ENCODE results near the gene STAB1. TPM values are rescaled to one million over a fixed set of nuclear protein-coding genes. Genes with fewer than 3 reads are reported as not detected.

STAB1 gene
- total and polyA plus RNA-seq, 7 experiments from 2014 or later: 0.27 to 122 (median 26.1) TPM; not detected in 2

GRCh38 chr3:52514576-52514975, 19.4 kb downstream of the STAB1 start:
- Histone ChIP-seq H3K4me3 (ENCODE audit: low read length) (no peak overlapping the region), H3K36me3 (ENCODE audit: control insufficient read depth in 2 of 3, insufficient read depth in 3 of 3, low read length in 3 of 3) (no peaks in the 10 kb centered on the region), H3K27me3 (ENCODE audit: control insufficient read depth in 2 of 2, insufficient read depth in 2 of 2, low read length in 2 of 2) (no peaks in the 10 kb centered on the region), H3K27ac (ENCODE audit: low read depth, low read length) (no peak overlapping the region), H3K9me3 (ENCODE audit: control insufficient read depth in 2 of 3, low read length in 3 of 3) (no peaks in the 10 kb centered on the region), H3K4me1 (ENCODE audit: control insufficient read depth in 2 of 2, insufficient read depth in 2 of 2, low read length in 2 of 2) (no peaks in the 10 kb centered on the region)
- H3K4me1 Mint-ChIP-seq: peaks cover 0 to 2% (median 0%) of the 10 kb centered on the region in 7 donors
- H3K4me3 Mint-ChIP-seq: no peak overlapping the region
- H3K9me3 Mint-ChIP-seq: peaks cover 0 to 1% (median 0%) of the 10 kb centered on the region in 11 donors
- no peak overlapping the region for H3K27ac Mint-ChIP-seq
- H3K36me3 Mint-ChIP-seq: no peaks in the 10 kb centered on the region
- intact Hi-C loops (cut with micrococcal nuclease): no loop called here
- CTCF ChIA-PET: no interaction called here
- POLR2A ChIA-PET: no interaction called here
- no peaks in the 10 kb centered on the region for H3K27me3 Mint-ChIP-seq
- ATAC-seq (no peak), DNase-seq (no peak)

GRCh38 chr3:52515192-52515591, 20.1 kb downstream of the STAB1 start:
- no peaks in the 10 kb centered on the region for H3K36me3 ChIP-seq (ENCODE audit: control insufficient read depth in 2 of 3, insufficient read depth in 3 of 3, low read length in 3 of 3)
- peaks cover 0 to 2% (median 0%) of the 10 kb centered on the region in 7 donors for H3K4me1 Mint-ChIP-seq
- no peak overlapping the region for H3K27ac ChIP-seq (ENCODE audit: low read depth, low read length)
- no peaks in the 10 kb centered on the region for H3K4me1 ChIP-seq (ENCODE audit: control insufficient read depth in 2 of 2, insufficient read depth in 2 of 2, low read length in 2 of 2)
- H3K27ac Mint-ChIP-seq: no peak overlapping the region
- H3K4me3 ChIP-seq (ENCODE audit: low read length): no peak overlapping the region
- no peaks in the 10 kb centered on the region for H3K36me3 Mint-ChIP-seq
- H3K27me3 Mint-ChIP-seq: no peaks in the 10 kb centered on the region
- H3K9me3 ChIP-seq (ENCODE audit: control insufficient read depth in 2 of 3, low read length in 3 of 3): no peaks in the 10 kb centered on the region
- ChIA-PET CTCF (no interaction called here), POLR2A (no interaction called here)
- H3K27me3 ChIP-seq (ENCODE audit: control insufficient read depth in 2 of 2, insufficient read depth in 2 of 2, low read length in 2 of 2): no peaks in the 10 kb centered on the region
- ATAC-seq: no peak
- DNase-seq: no peak
- intact Hi-C loops (cut with micrococcal nuclease): no loop called here
- no peak overlapping the region for H3K4me3 Mint-ChIP-seq
- peaks cover 0 to 1% (median 0%) of the 10 kb centered on the region in 11 donors for H3K9me3 Mint-ChIP-seq

GRCh38 chr3:52516509-52517195, 21.5 kb downstream of the STAB1 start:
- ChIA-PET POLR2A (no interaction called here), CTCF (no interaction called here)
- no peak overlapping the region for H3K27ac ChIP-seq (ENCODE audit: low read depth, low read length)
- no peaks in the 10 kb centered on the region for H3K9me3 ChIP-seq (ENCODE audit: control insufficient read depth in 2 of 3, low read length in 3 of 3)
- Mint-ChIP-seq H3K27me3 (no peaks in the 10 kb centered on the region), H3K4me1 (peaks cover 0 to 2% (median 0%) of the 10 kb centered on the region in 7 donors), H3K36me3 (no peaks in the 10 kb centered on the region), H3K27ac (peak overlapping the region in 1 of 9 donors; percentile 46), H3K4me3 (no peak overlapping the region), H3K9me3 (peaks cover 0 to 1% (median 0%) of the 10 kb centered on the region in 11 donors)
- no peak for ATAC-seq
- intact Hi-C loops (cut with micrococcal nuclease): no loop called here
- H3K27me3 ChIP-seq (ENCODE audit: control insufficient read depth in 2 of 2, insufficient read depth in 2 of 2, low read length in 2 of 2): no peaks in the 10 kb centered on the region
- H3K4me1 ChIP-seq (ENCODE audit: control insufficient read depth in 2 of 2, insufficient read depth in 2 of 2, low read length in 2 of 2): no peaks in the 10 kb centered on the region
- H3K36me3 ChIP-seq (ENCODE audit: control insufficient read depth in 2 of 3, insufficient read depth in 3 of 3, low read length in 3 of 3): no peaks in the 10 kb centered on the region
- H3K4me3 ChIP-seq (ENCODE audit: low read length): no peak overlapping the region
- no peak for DNase-seq

GRCh38 chr3:52517796-52518722, 22.9 kb downstream of the STAB1 start:
- Mint-ChIP-seq H3K27ac (no peak overlapping the region), H3K9me3 (peaks cover 0 to 1% (median 0%) of the 10 kb centered on the region in 11 donors), H3K27me3 (no peaks in the 10 kb centered on the region), H3K4me3 (no peak overlapping the region), H3K4me1 (peaks cover 0 to 2% (median 0%) of the 10 kb centered on the region in 7 donors), H3K36me3 (no peaks in the 10 kb centered on the region)
- Histone ChIP-seq H3K4me1 (ENCODE audit: control insufficient read depth in 2 of 2, insufficient read depth in 2 of 2, low read length in 2 of 2) (no peaks in the 10 kb centered on the region), H3K27ac (ENCODE audit: low read depth, low read length) (no peak overlapping the region), H3K4me3 (ENCODE audit: low read length) (no peak overlapping the region), H3K27me3 (ENCODE audit: control insufficient read depth in 2 of 2, insufficient read depth in 2 of 2, low read length in 2 of 2) (no peaks in the 10 kb centered on the region), H3K9me3 (ENCODE audit: control insufficient read depth in 2 of 3, low read length in 3 of 3) (no peaks in the 10 kb centered on the region), H3K36me3 (ENCODE audit: control insufficient read depth in 2 of 3, insufficient read depth in 3 of 3, low read length in 3 of 3) (no peaks in the 10 kb centered on the region)
- DNase-seq (no peak), ATAC-seq (no peak)
- CTCF ChIA-PET: interaction anchor here (1.0 kb wide), 1 partner anchor 18 kb away, joined by 3 read pairs; the partner anchor contains the start of gene UQCC5
- POLR2A ChIA-PET: no interaction called here
- intact Hi-C loops (cut with micrococcal nuclease): no loop called here

GRCh38 chr3:52518723-52519444, 23.7 kb downstream of the STAB1 start:
- no peak overlapping the region for H3K4me3 Mint-ChIP-seq
- H3K27me3 ChIP-seq (ENCODE audit: control insufficient read depth in 2 of 2, insufficient read depth in 2 of 2, low read length in 2 of 2): no peaks in the 10 kb centered on the region
- H3K27me3 Mint-ChIP-seq: no peaks in the 10 kb centered on the region

GRCh38 chr3:52519445-52520140, 24.5 kb downstream of the STAB1 start:
- intact Hi-C loops (cut with micrococcal nuclease): no loop called here
- no peak overlapping the region for H3K27ac Mint-ChIP-seq
- no peaks in the 10 kb centered on the region for H3K27me3 ChIP-seq (ENCODE audit: control insufficient read depth in 2 of 2, insufficient read depth in 2 of 2, low read length in 2 of 2)
- no peak overlapping the region for H3K4me3 Mint-ChIP-seq
- ATAC-seq: no peak
- H3K9me3 Mint-ChIP-seq: peaks cover 0 to 1% (median 0%) of the 10 kb centered on the region in 11 donors
- H3K27me3 Mint-ChIP-seq: no peaks in the 10 kb centered on the region
- no peaks in the 10 kb centered on the region for H3K4me1 ChIP-seq (ENCODE audit: control insufficient read depth in 2 of 2, insufficient read depth in 2 of 2, low read length in 2 of 2)
- no peak for DNase-seq
- no peak overlapping the region for H3K27ac ChIP-seq (ENCODE audit: low read depth, low read length)
- no peaks in the 10 kb centered on the region for H3K36me3 ChIP-seq (ENCODE audit: control insufficient read depth in 2 of 3, insufficient read depth in 3 of 3, low read length in 3 of 3)
- no peaks in the 10 kb centered on the region for H3K9me3 ChIP-seq (ENCODE audit: control insufficient read depth in 2 of 3, low read length in 3 of 3)
- H3K36me3 Mint-ChIP-seq: peaks cover 0 to 3% (median 0%) of the 10 kb centered on the region in 5 donors
- H3K4me3 ChIP-seq (ENCODE audit: low read length): no peak overlapping the region
- ChIA-PET CTCF (no interaction called here), POLR2A (no interaction called here)
- peaks cover 0 to 2% (median 0%) of the 10 kb centered on the region in 7 donors for H3K4me1 Mint-ChIP-seq

More at GRCh38 chr3:52518723-52519444, 23.7 kb downstream of the STAB1 start:
- Histone ChIP-seq H3K4me1 (ENCODE audit: control insufficient read depth in 2 of 2, insufficient read depth in 2 of 2, low read length in 2 of 2) (no peaks in the 10 kb centered on the region), H3K27ac (ENCODE audit: low read depth, low read length) (no peak overlapping the region), H3K9me3 (ENCODE audit: control insufficient read depth in 2 of 3, low read length in 3 of 3) (no peaks in the 10 kb centered on the region), H3K4me3 (ENCODE audit: low read length) (no peak overlapping the region), H3K36me3 (ENCODE audit: control insufficient read depth in 2 of 3, insufficient read depth in 3 of 3, low read length in 3 of 3) (no peaks in the 10 kb centered on the region)
- DNase-seq: no peak
- ChIA-PET POLR2A (no interaction called here), CTCF (no interaction called here)
- Mint-ChIP-seq H3K27ac (no peak overlapping the region), H3K9me3 (peaks cover 0 to 1% (median 0%) of the 10 kb centered on the region in 11 donors), H3K36me3 (no peaks in the 10 kb centered on the region), H3K4me1 (peaks cover 0 to 2% (median 0%) of the 10 kb centered on the region in 7 donors)
- intact Hi-C loops (cut with micrococcal nuclease): no loop called here
- ATAC-seq: no peak

Data from naive thymus-derived CD4-positive, alpha-beta T cell (primary cell).